H9 (cell line): Measurements from ENCODE around the gene KCNJ16. TPM values are rescaled to one million over a fixed set of nuclear protein-coding genes. Genes with fewer than 3 reads are reported as not detected.

Experiments used
- DNase-seq: peaks from one replicate; pipeline ENCODE4 v3.0.0-alpha.2; 2017
- H2AFZ ChIP-seq: one replicate; pipeline ENCODE4 v1.6.1; 2013; ENCODE audit warnings: mild to moderate bottlenecking, low read length, control low read depth, moderate library complexity
- H2AK5ac ChIP-seq: 2 replicates; pipeline ENCODE4 v1.6.1; 2013; ENCODE audit warnings: low read length, control low read depth, mixed read lengths; ENCODE audit not compliant: insufficient read length
- H2BK120ac ChIP-seq: one replicate; pipeline ENCODE4 v1.6.1; 2013; ENCODE audit warnings: low read depth, mild to moderate bottlenecking, low read length, control low read depth, inconsistent platforms; ENCODE audit not compliant: poor library complexity, severe bottlenecking
- H2BK12ac ChIP-seq: 2 replicates; pipeline ENCODE4 v1.6.1; 2013; ENCODE audit warnings: low read length, control low read depth, mixed read lengths, low read depth; ENCODE audit not compliant: insufficient read length
- H2BK15ac ChIP-seq: 2 replicates; pipeline ENCODE4 v1.6.1; 2013; ENCODE audit warnings: low read depth, low read length, control low read depth
- H2BK20ac ChIP-seq: one replicate; pipeline ENCODE4 v1.6.1; 2013; ENCODE audit warnings: low read depth, mild to moderate bottlenecking, low read length, control low read depth, inconsistent platforms; ENCODE audit not compliant: poor library complexity, severe bottlenecking
- H2BK5ac ChIP-seq: 2 replicates; pipeline ENCODE4 v1.6.1; 2013; ENCODE audit warnings: low read length, control low read depth, mixed read lengths; ENCODE audit not compliant: insufficient read length
- H3K14ac ChIP-seq: 2 replicates; pipeline ENCODE4 v1.6.1; 2013; ENCODE audit warnings: low read length, control low read depth; ENCODE audit not compliant: insufficient read depth
- H3K18ac ChIP-seq: 2 replicates; pipeline ENCODE4 v1.6.1; 2013; ENCODE audit warnings: low read depth, mild to moderate bottlenecking, mixed read lengths, low read length, control low read depth; ENCODE audit not compliant: insufficient read length
- H3K23ac ChIP-seq: 2 replicates; pipeline ENCODE4 v1.6.1; 2013; ENCODE audit warnings: low read length, control low read depth, mixed read lengths, low read depth; ENCODE audit not compliant: insufficient read length
- H3K23me2 ChIP-seq: 2 replicates; pipeline ENCODE4 v1.6.1; 2013; ENCODE audit warnings: low read depth, mild to moderate bottlenecking, mixed read lengths, low read length, control low read depth; ENCODE audit not compliant: insufficient read length, poor library complexity, severe bottlenecking
- H3K27ac ChIP-seq: 2 replicates; pipeline ENCODE4 v1.5.1; 2013; ENCODE audit warnings: low read length, control low read depth, mixed read lengths, low read depth; ENCODE audit not compliant: insufficient read length
- H3K27me3 ChIP-seq: 2 replicates; pipeline ENCODE4 v1.6.1; 2013; ENCODE audit warnings: low read length, control low read depth, inconsistent platforms; ENCODE audit not compliant: insufficient read depth
- H3K4ac ChIP-seq: 2 replicates; pipeline ENCODE4 v1.6.1; 2013; ENCODE audit warnings: low read depth, mild to moderate bottlenecking, control low read depth, inconsistent platforms, low read length, moderate library complexity
- H3K4me1 ChIP-seq: 2 replicates; pipeline ENCODE4 v1.6.1; 2013; ENCODE audit warnings: low read length, control low read depth, inconsistent platforms; ENCODE audit not compliant: insufficient read depth
- H3K4me2 ChIP-seq: 2 replicates; pipeline ENCODE4 v1.6.1; 2013; ENCODE audit warnings: low read length, control low read depth, mixed read lengths; ENCODE audit not compliant: insufficient read length, insufficient read depth
- H3K56ac ChIP-seq: 2 replicates; pipeline ENCODE4 v1.6.1; 2013; ENCODE audit warnings: low read depth, mild to moderate bottlenecking, mixed read lengths, low read length, control low read depth; ENCODE audit not compliant: insufficient read length
- H3K79me1 ChIP-seq: 2 replicates; pipeline ENCODE4 v1.6.1; 2013; ENCODE audit warnings: low read depth, mild to moderate bottlenecking, moderate library complexity, low read length, control low read depth, inconsistent platforms; ENCODE audit not compliant: insufficient read depth, poor library complexity, severe bottlenecking
- H3K79me2 ChIP-seq: 2 replicates; pipeline ENCODE4 v1.6.1; 2013; ENCODE audit warnings: low read length, control low read depth, inconsistent platforms; ENCODE audit not compliant: insufficient read depth
- H3K9ac ChIP-seq: 2 replicates; pipeline ENCODE4 v1.6.1; 2013; ENCODE audit warnings: low read length, control low read depth, mixed read lengths; ENCODE audit not compliant: insufficient read length; ENCODE audit errors: extremely low read depth
- H3K9me3 ChIP-seq: one replicate; pipeline ENCODE4 v1.6.1; 2013; ENCODE audit warnings: low read depth, low read length, inconsistent platforms; ENCODE audit not compliant: control insufficient read depth
- H3T11ph ChIP-seq: one replicate; pipeline ENCODE4 v1.6.1; 2013; ENCODE audit warnings: mild to moderate bottlenecking, low read length, control low read depth, inconsistent platforms
- H4K20me1 ChIP-seq: one replicate; pipeline ENCODE4 v1.6.1; 2013; ENCODE audit not compliant: control insufficient read depth, insufficient read length, insufficient read depth
- H4K5ac ChIP-seq: 2 replicates; pipeline ENCODE4 v1.6.1; 2013; ENCODE audit warnings: low read depth, mild to moderate bottlenecking, mixed read lengths, low read length, control low read depth; ENCODE audit not compliant: insufficient read length
- H4K8ac ChIP-seq: replicated peaks from 2 replicates; pipeline ENCODE4 v1.6.1; 2013; ENCODE audit warnings: low read length, control low read depth, mixed read lengths, low read depth; ENCODE audit not compliant: insufficient read length
- H4K91ac ChIP-seq: 2 replicates; pipeline ENCODE4 v1.6.1; 2013; ENCODE audit warnings: low read depth, mild to moderate bottlenecking, moderate library complexity, mixed read lengths, low read length, control low read depth; ENCODE audit not compliant: insufficient read length
- H3K27ac Mint-ChIP-seq, 3 experiments: 2 replicates in 2 of 3; 3 replicates in 1 of 3; pipeline ENCODE4 v1.8.0; 2020 to 2021; ENCODE audit warnings: mixed read lengths in 3 of 3, mild to moderate bottlenecking in 1 of 3, moderate library complexity in 1 of 3
- H3K27me3 Mint-ChIP-seq: 2 replicates; pipeline ENCODE4 v1.8.0; 2021; ENCODE audit warnings: low read depth, mild to moderate bottlenecking, moderate library complexity, mixed read lengths
- H3K36me3 Mint-ChIP-seq, 3 experiments: 2 replicates in 2 of 3; 3 replicates in 1 of 3; pipeline ENCODE4 v1.8.0; 2020 to 2021; ENCODE audit warnings: low read depth in 3 of 3, mixed read lengths in 3 of 3; ENCODE audit not compliant: insufficient read depth in 1 of 3
- H3K4me1 Mint-ChIP-seq, 2 experiments: 2 replicates each; pipeline ENCODE4 v1.8.0; 2020; ENCODE audit warnings: mixed read lengths in 2 of 2
- H3K4me3 Mint-ChIP-seq, 2 experiments: 2 replicates in 1 of 2; 3 replicates in 1 of 2; pipeline ENCODE4 v1.8.0; 2020 to 2021; ENCODE audit warnings: mild to moderate bottlenecking in 2 of 2, mixed read lengths in 2 of 2, moderate library complexity in 1 of 2
- H3K9me3 Mint-ChIP-seq, 2 experiments: 2 replicates in 1 of 2; 3 replicates in 1 of 2; pipeline ENCODE4 v1.8.0; 2020; ENCODE audit warnings: mild to moderate bottlenecking in 2 of 2, mixed read lengths in 2 of 2, moderate library complexity in 1 of 2
- CTCF ChIP-seq: fragments of 200-600 bp; sonication (generic); conservative IDR thresholded peaks from 3 replicates; pipeline ENCODE4 v1.8.0; 2021; ENCODE audit warnings: antibody characterized with exemption, mild to moderate bottlenecking
- WGBS: extraction: QIAGEN DNeasy Blood & Tissue Kit; methylation state at CpG from one replicate; pipeline ENCODE4 v1.1.7; 2013; ENCODE audit warnings: missing lambda C conversion rate, low lambda C conversion rate, mixed read lengths; ENCODE audit not compliant: insufficient read length; ENCODE audit errors: extremely low coverage; 5-methylcytosine and 5-hydroxymethylcytosine counted together
- total RNA-seq: library from RNA; stranded (reverse); gene quantifications from 2 replicates; pipeline ENCODE4 v1.2.1, GENCODE V29; 2021

Gene KCNJ16
- total RNA-seq, 1 experiment from 2014 or later, result not detected

GRCh38 chr17:70081885-70082284 lies 6.9 kb downstream of the KCNJ16 start:
- Histone ChIP-seq H3K9ac (no peak overlapping the region), H3K4ac (no peak overlapping the region), H3K14ac (no peak overlapping the region), H3K4me2 (no peak overlapping the region), H4K91ac (no peak overlapping the region), H3K23me2 (no peaks in the 10 kb centered on the region), H2BK12ac (no peak overlapping the region), H3T11ph (no peak overlapping the region), H3K79me1 (no peaks in the 10 kb centered on the region), H4K20me1 (no peaks in the 10 kb centered on the region), H2BK5ac (no peak overlapping the region), H2AK5ac (no peak overlapping the region), H3K56ac (no peak overlapping the region), H4K8ac (no peak overlapping the region), H3K9me3 (no peaks in the 10 kb centered on the region), H2BK120ac (no peak overlapping the region), H3K18ac (no peak overlapping the region), H3K23ac (no peak overlapping the region), H4K5ac (no peak overlapping the region), H3K27ac (no peak overlapping the region), H2BK20ac (no peak overlapping the region), H3K27me3 (no peaks in the 10 kb centered on the region), H3K4me1 (no peaks in the 10 kb centered on the region), H3K79me2 (no peaks in the 10 kb centered on the region), H2AFZ (no peak overlapping the region), H2BK15ac (no peak overlapping the region)
- no peak for TF ChIP-seq CTCF
- no peaks in the 10 kb centered on the region for H3K36me3 Mint-ChIP-seq
- WGBS, result no CpG with 5 or more reads among the region's 1 CpG
- no peaks in the 10 kb centered on the region for H3K4me1 Mint-ChIP-seq
- H3K9me3 Mint-ChIP-seq, result no peaks in the 10 kb centered on the region; a peak in 1 of 5 replicates
- no peak overlapping the region for H3K4me3 Mint-ChIP-seq
- no peak for DNase-seq
- H3K27ac Mint-ChIP-seq, result no peak overlapping the region
- no peaks in the 10 kb centered on the region for H3K27me3 Mint-ChIP-seq
